H1 (cell line): Measurements from ENCODE around the gene OLFML2A. TPM values are rescaled to one million over a fixed set of nuclear protein-coding genes. Genes with fewer than 3 reads are reported as not detected.

ENCODE experiments used
- CTCF ChIA-PET: fragments of 300-600 bp; sonication (Branson Sonifier 250); formaldehyde crosslinking; loops from one replicate; lab custom pipeline; 2021; ENCODE audit not compliant: partially characterized antibody; lab: Charles Lee
- POLR2A ChIA-PET: fragments of 300-600 bp; sonication (Branson Sonifier 250); formaldehyde crosslinking; loops from one replicate; lab custom pipeline; 2021; ENCODE audit warnings: inconsistent platforms; ENCODE audit not compliant: partially characterized antibody; lab: Charles Lee
- DNase-seq, 2 experiments: peaks; one replicate each; pipeline versions ENCODE4 v3.0.0 to v3.0.0-alpha.2; 2010 to 2022; ENCODE audit warnings: low spot score in 2 of 2, low read depth in 1 of 2, mixed read lengths in 1 of 2
- FAIRE-seq: peaks from 2 replicates; lab custom pipeline; 2011; peaks lifted over from hg19 to GRCh38; lab: Jason Lieb, UNC
- H2AFZ ChIP-seq: 2 replicates; pipeline ENCODE4 v1.8.1; 2012; ENCODE audit warnings: low read length, inconsistent platforms
- H2AK5ac ChIP-seq: 2 replicates; pipeline ENCODE4 v1.6.1; 2013; ENCODE audit warnings: low read depth, low read length
- H2BK120ac ChIP-seq: replicated peaks from 2 replicates; pipeline ENCODE3; 2013; ENCODE audit warnings: low read depth, low read length, inconsistent platforms
- H2BK12ac ChIP-seq: 2 replicates; pipeline ENCODE4 v1.6.1; 2013; ENCODE audit warnings: low read depth, low read length
- H2BK15ac ChIP-seq: 2 replicates; pipeline ENCODE4 v1.6.1; 2013; ENCODE audit warnings: low read length
- H2BK20ac ChIP-seq: 2 replicates; pipeline ENCODE4 v1.6.1; 2013; ENCODE audit warnings: low read length
- H2BK5ac ChIP-seq: 2 replicates; pipeline ENCODE4 v1.6.1; 2013; ENCODE audit warnings: low read depth, low read length
- H3K14ac ChIP-seq: 2 replicates; pipeline ENCODE4 v1.6.1; 2013; ENCODE audit warnings: inconsistent platforms; ENCODE audit not compliant: insufficient read length
- H3K18ac ChIP-seq: 2 replicates; pipeline ENCODE4 v1.6.1; 2013; ENCODE audit warnings: low read length; ENCODE audit errors: extremely low read depth
- H3K23ac ChIP-seq: 2 replicates; pipeline ENCODE4 v1.6.1; 2013; ENCODE audit warnings: inconsistent platforms; ENCODE audit not compliant: insufficient read length
- H3K23me2 ChIP-seq: 2 replicates; pipeline ENCODE4 v1.6.1; 2013; ENCODE audit warnings: low read depth, low read length
- H3K27ac ChIP-seq: 2 replicates; pipeline ENCODE4 v1.6.1; 2011; ENCODE audit warnings: low read depth, low read length, inconsistent platforms
- H3K27me3 ChIP-seq, 4 experiments: replicated peaks in 1 of 4; 1 replicate in 1 of 4; 2 replicates in 3 of 4; pipeline versions ENCODE4 v1.6.1 to v1.8.1; 2011 to 2013; ENCODE audit warnings: low read length in 3 of 4, mild to moderate bottlenecking in 3 of 4, inconsistent platforms in 2 of 4, mixed read lengths in 2 of 4, moderate library complexity in 1 of 4; ENCODE audit not compliant: control insufficient read depth in 3 of 4, insufficient read depth in 3 of 4; ENCODE audit errors: extremely low read depth in 1 of 4
- H3K36me3 ChIP-seq, 4 experiments: 2 replicates each; pipeline versions ENCODE4 v1.6.1 to v1.8.1; 2011 to 2013; ENCODE audit warnings: mild to moderate bottlenecking in 4 of 4, low read length in 3 of 4, moderate library complexity in 2 of 4, control low read depth in 1 of 4, inconsistent platforms in 1 of 4; ENCODE audit not compliant: insufficient read depth in 4 of 4, control insufficient read depth in 2 of 4
- H3K4ac ChIP-seq: replicated peaks from 2 replicates; pipeline ENCODE3; 2013; ENCODE audit warnings: low read length, low read depth, mixed read lengths, inconsistent platforms; ENCODE audit not compliant: insufficient read length
- H3K4me1 ChIP-seq, 4 experiments: replicated peaks in 1 of 4; 1 replicate in 1 of 4; 2 replicates in 3 of 4; pipeline versions ENCODE4 v1.6.1 to v1.8.1; 2011 to 2013; ENCODE audit warnings: low read length in 3 of 4, inconsistent platforms in 2 of 4, mixed read lengths in 1 of 4; ENCODE audit not compliant: insufficient read depth in 4 of 4, control insufficient read depth in 3 of 4
- H3K4me2 ChIP-seq, 2 experiments: 2 replicates each; pipeline versions ENCODE4 v1.6.1 to v1.8.1; 2011 to 2013; ENCODE audit warnings: low read depth in 2 of 2, low read length in 2 of 2, control low read depth in 1 of 2, inconsistent platforms in 1 of 2, mild to moderate bottlenecking in 1 of 2; ENCODE audit not compliant: insufficient read depth in 1 of 2
- H3K4me3 ChIP-seq, 4 experiments: fragments of 200-600, 300-600 bp in 1 of 4; sonication (generic), shearing (Covaris generic), sonication (Bioruptor Twin) in 1 of 4; 2 replicates each; pipeline versions ENCODE4 v1.5.1 to v1.8.1; 2011 to 2016; ENCODE audit warnings: low read length in 4 of 4, low read depth in 3 of 4, control low read depth in 2 of 4, inconsistent platforms in 2 of 4, mild to moderate bottlenecking in 2 of 4, mixed read lengths in 1 of 4, moderate library complexity in 1 of 4; ENCODE audit not compliant: insufficient read depth in 2 of 4; ENCODE audit errors: extremely low read depth in 1 of 4
- H3K56ac ChIP-seq: replicated peaks from 2 replicates; pipeline ENCODE3; 2013; ENCODE audit warnings: low read depth, mild to moderate bottlenecking, mixed read lengths, low read length, inconsistent platforms; ENCODE audit not compliant: insufficient read length
- H3K79me1 ChIP-seq: 2 replicates; pipeline ENCODE4 v1.6.1; 2013; ENCODE audit warnings: low read depth, low read length, control low read depth
- H3K79me2 ChIP-seq, 2 experiments: 2 replicates each; pipeline versions ENCODE4 v1.6.1 to v1.8.1; 2012 to 2013; ENCODE audit warnings: low read length in 2 of 2, mild to moderate bottlenecking in 2 of 2, inconsistent platforms in 1 of 2; ENCODE audit not compliant: insufficient read depth in 2 of 2, control insufficient read depth in 1 of 2
- H3K9ac ChIP-seq, 4 experiments: replicated peaks in 1 of 4; 1 replicate in 1 of 4; 2 replicates in 3 of 4; pipeline versions ENCODE4 v1.6.1 to v1.8.1; 2011 to 2013; ENCODE audit warnings: low read depth in 3 of 4, low read length in 3 of 4, control low read depth in 2 of 4, mild to moderate bottlenecking in 2 of 4, moderate library complexity in 2 of 4, inconsistent platforms in 1 of 4; ENCODE audit errors: extremely low read depth in 1 of 4
- H3K9me3 ChIP-seq, 2 experiments: 2 replicates each; pipeline versions ENCODE4 v1.6.1 to v1.8.1; 2012 to 2013; ENCODE audit warnings: mild to moderate bottlenecking in 2 of 2, moderate library complexity in 2 of 2, control low read depth in 1 of 2, inconsistent platforms in 1 of 2, low read depth in 1 of 2, low read length in 1 of 2, mixed read lengths in 1 of 2; ENCODE audit not compliant: insufficient read depth in 2 of 2
- H4K20me1 ChIP-seq, 2 experiments: replicated peaks in 1 of 2; 2 replicates each; pipeline versions ENCODE3 to v1.8.1; 2011 to 2013; ENCODE audit warnings: inconsistent platforms in 2 of 2, low read length in 2 of 2, mild to moderate bottlenecking in 1 of 2; ENCODE audit not compliant: insufficient read depth in 2 of 2, control insufficient read depth in 1 of 2
- H4K5ac ChIP-seq: 2 replicates; pipeline ENCODE4 v1.6.1; 2013; ENCODE audit warnings: low read length, low read depth, mixed read lengths, inconsistent platforms; ENCODE audit not compliant: insufficient read length
- H4K8ac ChIP-seq: 2 replicates; pipeline ENCODE4 v1.8.0; 2013; ENCODE audit warnings: mild to moderate bottlenecking, moderate library complexity, low read length, inconsistent platforms; ENCODE audit not compliant: insufficient read depth; ENCODE audit errors: extremely low read depth
- H4K91ac ChIP-seq: replicated peaks from 2 replicates; pipeline ENCODE3; 2013; ENCODE audit warnings: low read length, mixed read lengths, inconsistent platforms; ENCODE audit not compliant: insufficient read length
- ATF3 ChIP-seq: IDR thresholded peaks from 2 replicates; pipeline ENCODE4 v1.6.1; 2011; ENCODE audit warnings: low read depth, mild to moderate bottlenecking, low read length; ENCODE audit not compliant: insufficient read depth
- BACH1 ChIP-seq: IDR thresholded peaks from 2 replicates; pipeline ENCODE4 v1.6.1; 2012; ENCODE audit warnings: low read length, improper control_type of control experiment
- CREB1 ChIP-seq: IDR thresholded peaks from 2 replicates; pipeline ENCODE4 v1.6.1; 2012; ENCODE audit warnings: inconsistent platforms
- HDAC2 ChIP-seq, 2 experiments: fragments of 300-600 bp in 1 of 2; sonication (generic) in 1 of 2; IDR thresholded peaks; 2 replicates each; pipeline ENCODE4 v1.6.1; 2011 to 2012; ENCODE audit warnings: low read depth in 2 of 2, low read length in 2 of 2, mild to moderate bottlenecking in 2 of 2, moderate library complexity in 2 of 2, borderline replicate concordance in 1 of 2, inconsistent platforms in 1 of 2
- MAX ChIP-seq: IDR thresholded peaks from 2 replicates; pipeline ENCODE4 v1.6.1; 2012; ENCODE audit warnings: inconsistent platforms
- NRF1 ChIP-seq: IDR thresholded peaks from 2 replicates; pipeline ENCODE4 v1.6.1; 2011; ENCODE audit warnings: mild to moderate bottlenecking, low read depth, low read length, improper control_type of control experiment
- POLR2AphosphoS5 ChIP-seq: IDR thresholded peaks from 2 replicates; pipeline ENCODE4 v1.6.1; 2011; ENCODE audit warnings: low read depth, low read length
- SIX5 ChIP-seq: IDR thresholded peaks from 2 replicates; pipeline ENCODE4 v1.6.1; 2011; ENCODE audit warnings: mild to moderate bottlenecking, low read depth, low read length
- ZNF274 ChIP-seq: IDR thresholded peaks from 2 replicates; pipeline ENCODE4 v1.7.0; 2012; ENCODE audit warnings: low read length, borderline replicate concordance; ENCODE audit errors: extremely low read depth
- WGBS, 2 experiments: shearing (Covaris generic) in 1 of 2; methylation state at CpG; one replicate each; pipeline versions ENCODE4 v1.1.6 to v1.1.7; 2013 to 2015; ENCODE audit warnings: low lambda C conversion rate in 2 of 2, mixed read lengths in 2 of 2, inconsistent platforms in 1 of 2, low coverage in 1 of 2, missing lambda C conversion rate in 1 of 2; ENCODE audit not compliant: insufficient replicate concordance in 2 of 2, insufficient coverage in 1 of 2, insufficient read length in 1 of 2; ENCODE audit errors: extremely low coverage in 1 of 2, missing lambda C conversion rate in 1 of 2; 5-methylcytosine and 5-hydroxymethylcytosine counted together
- polyA plus RNA-seq, 7 experiments: library from polyadenylated mRNA; depleted of rRNA in 3 of 7; stranded (reverse) in 5 of 7; unstranded in 2 of 7; fragments of >200 nt in 5 of 7; fragments of 200-250 nt in 2 of 7; gene quantifications; 1 replicate in 5 of 7; 2 replicates in 1 of 7; 4 replicates in 1 of 7; pipeline versions ENCODE4 v1.2.1 to v1.2.3, GENCODE V29; 2011 to 2013; ENCODE audit warnings: missing spikeins in 2 of 7, mixed read lengths in 2 of 7
- total RNA-seq: library from RNA; stranded (reverse); fragmentation: NEBNext Ultra II Directional; extraction: Animal tissue kit (Norgen Biotek cat#: 25700); gene quantifications from 2 replicates; pipeline ENCODE4 v1.2.1, GENCODE V29; 2021

Gene OLFML2A
- total and polyA plus RNA-seq, 2 of the 8 experiments (the other 6 are each of a cell fraction or from before 2014, with no cell fraction given) = 7.8 to 11.5 TPM

- no peaks in the 10 kb centered on the region for H3K23me2 ChIP-seq
Measured at GRCh38 chr9:124805186-124805585, 28.3 kb downstream of the OLFML2A start.

More at GRCh38 chr9:124805186-124805585, 28.3 kb downstream of the OLFML2A start:
- no peaks in the 10 kb centered on the region for H3K36me3 ChIP-seq
- H3K4me3 ChIP-seq = no peak overlapping the region
- FAIRE-seq (no peak), DNase-seq (no peak)
- H3K18ac ChIP-seq = no peak overlapping the region
- TF ChIP-seq ZNF274 (no peak), MAX (no peak), POLR2AphosphoS5 (no peak), HDAC2 (IDR thresholded peaks at IDR 0.05; ENCODE audit: borderline replicate concordance in 1 of 2, low read depth in 2 of 2, low read length in 2 of 2) (no peak), CREB1 (no peak), BACH1 (no peak), SIX5 (no peak), NRF1 (no peak), ATF3 (no peak)
- H3K14ac ChIP-seq = no peak overlapping the region
- no peak overlapping the region for H2BK5ac ChIP-seq
- H3K56ac ChIP-seq = no peak overlapping the region
- WGBS, 2 experiments = 89% methylated on average over 4 of the region's 4 CpGs; no CpG with 5 or more reads in 1 of the 2 experiments
- no peak overlapping the region for H3K4me2 ChIP-seq
- no peaks in the 10 kb centered on the region for H3K79me2 ChIP-seq
- H3K27ac ChIP-seq = no peak overlapping the region
- H2BK20ac ChIP-seq = no peak overlapping the region
- no peak overlapping the region for H3K4ac ChIP-seq
- CTCF ChIA-PET = interaction anchor here (11.7 to 65.2 kb wide), 2 partner anchors 30 to 45 kb away, joined by 174 to 1529 read pairs; partner anchors contain the start of genes ARPC5L, NR6A1, OLFML2A and RPL35
- no peak overlapping the region for H2AFZ ChIP-seq
- no peak overlapping the region for H2AK5ac ChIP-seq
- no peak overlapping the region for H2BK12ac ChIP-seq
- no peak overlapping the region for H4K91ac ChIP-seq
- no peak overlapping the region for H3K9ac ChIP-seq
- H3K23ac ChIP-seq = no peak overlapping the region
- H3K79me1 ChIP-seq = no peaks in the 10 kb centered on the region
- no peak overlapping the region for H2BK15ac ChIP-seq
- H3K4me1 ChIP-seq = peaks cover 0 to 5% (median 0%) of the 10 kb centered on the region in 4 experiments; a peak in 1 of 7 replicates
- H4K20me1 ChIP-seq = no peaks in the 10 kb centered on the region
- POLR2A ChIA-PET = no interaction called here
- no peaks in the 10 kb centered on the region for H3K27me3 ChIP-seq
- no peak overlapping the region for H2BK120ac ChIP-seq
- H4K5ac ChIP-seq = no peak overlapping the region
- H4K8ac ChIP-seq = no peak overlapping the region
- H3K9me3 ChIP-seq = no peaks in the 10 kb centered on the region
